ENCODE measurements around the gene RPN1. TPM values are rescaled to one million over a fixed set of nuclear protein-coding genes. Genes with fewer than 3 reads are reported as not detected.
"Not testable (repeated sequence)": the region's sequence is repeated elsewhere in the genome, so short reads cannot be mapped to it uniquely, and the experiment has no call there.

The RPN1 gene
- total and polyA plus RNA-seq, 9 donors: 95.8 to 144 (median 105) TPM

DNA sequence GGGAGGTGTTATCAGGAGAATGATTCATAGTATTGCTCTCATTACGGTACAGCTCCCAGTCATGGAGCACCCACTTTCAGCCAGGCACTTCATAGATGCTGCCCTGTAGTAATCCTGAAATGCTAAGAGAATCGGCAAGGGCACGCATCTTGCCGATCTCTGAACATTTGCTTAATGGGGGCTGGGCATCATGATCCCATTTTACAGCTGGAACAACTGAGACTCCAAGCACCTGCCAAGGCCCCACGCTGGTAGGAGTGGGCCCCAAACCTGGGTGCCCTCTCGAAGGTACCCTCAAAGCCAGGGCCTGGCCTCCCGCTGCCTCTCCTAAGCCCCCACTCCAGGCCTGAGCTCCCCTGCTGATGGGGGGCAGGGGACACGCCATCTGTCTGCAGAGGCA, 47.3 kb downstream of the RPN1 start:
- Histone ChIP-seq H3K27me3 (ENCODE audit: control insufficient read depth, insufficient read depth, low read length) (peaks cover 7% of the 10 kb centered on the region), H3K4me1 (ENCODE audit: control insufficient read depth, insufficient read depth, low read length) (peaks cover 19% of the 10 kb centered on the region), H3K36me3 (ENCODE audit: control insufficient read depth, insufficient read depth, low read length) (no peaks in the 10 kb centered on the region), H3K9me3 (replicated peaks; ENCODE audit: control insufficient read depth, low read depth, low read length) (no peaks in the 10 kb centered on the region), H3K4me3 (ENCODE audit: low read length) (no peak overlapping the region), H3K27ac (ENCODE audit: low read length) (no peak overlapping the region)
- DNase-seq: no peak
- 97% methylated on average over 7 of the region's 8 CpGs for WGBS (ENCODE audit: insufficient coverage)

GRCh38 chr3:128598884-128599664, 51.5 kb downstream of the RPN1 start:
- Histone ChIP-seq H3K27ac (ENCODE audit: low read length) (no peak overlapping the region), H3K4me1 (ENCODE audit: control insufficient read depth, insufficient read depth, low read length) (peaks cover under 1% of the 10 kb centered on the region), H3K27me3 (ENCODE audit: control insufficient read depth, insufficient read depth, low read length) (no peaks in the 10 kb centered on the region), H3K4me3 (ENCODE audit: low read length) (no peak overlapping the region), H3K9me3 (replicated peaks; ENCODE audit: control insufficient read depth, low read depth, low read length) (no peaks in the 10 kb centered on the region), H3K36me3 (ENCODE audit: control insufficient read depth, insufficient read depth, low read length) (no peaks in the 10 kb centered on the region)
- 80% methylated on average over 15 of the region's 18 CpGs for WGBS (ENCODE audit: insufficient coverage)
- no peak for DNase-seq

GRCh38 chr3:128597900-128598299, 52.7 kb downstream of the RPN1 start:
- no peak overlapping the region for H3K4me3 ChIP-seq (ENCODE audit: low read length)
- H3K27ac ChIP-seq (ENCODE audit: low read length): no peak overlapping the region
- H3K36me3 ChIP-seq (ENCODE audit: control insufficient read depth, insufficient read depth, low read length): no peaks in the 10 kb centered on the region
- WGBS (ENCODE audit: insufficient coverage): 92% methylated on average over 6 of the region's 6 CpGs
- H3K9me3 ChIP-seq (replicated peaks; ENCODE audit: control insufficient read depth, low read depth, low read length): no peaks in the 10 kb centered on the region
- DNase-seq: no peak
- no peaks in the 10 kb centered on the region for H3K4me1 ChIP-seq (ENCODE audit: control insufficient read depth, insufficient read depth, low read length)
- no peaks in the 10 kb centered on the region for H3K27me3 ChIP-seq (ENCODE audit: control insufficient read depth, insufficient read depth, low read length)

GRCh38 chr3:128592864-128593263, 57.8 kb downstream of the RPN1 start:
- no peak overlapping the region for H3K4me3 ChIP-seq (ENCODE audit: low read length)
- H3K9me3 ChIP-seq (replicated peaks; ENCODE audit: control insufficient read depth, low read depth, low read length): no peaks in the 10 kb centered on the region
- no peaks in the 10 kb centered on the region for H3K36me3 ChIP-seq (ENCODE audit: control insufficient read depth, insufficient read depth, low read length)
- H3K27me3 ChIP-seq (ENCODE audit: control insufficient read depth, insufficient read depth, low read length): no peaks in the 10 kb centered on the region
- H3K4me1 ChIP-seq (ENCODE audit: control insufficient read depth, insufficient read depth, low read length): no peaks in the 10 kb centered on the region
- H3K27ac ChIP-seq (ENCODE audit: low read length): no peak overlapping the region
- no CpG with 5 or more reads among the region's 4 CpGs for WGBS (ENCODE audit: insufficient coverage)
- no peak for DNase-seq

GRCh38 chr3:128591738-128592426, 58.7 kb downstream of the RPN1 start:
- WGBS (ENCODE audit: insufficient coverage): 83% methylated on average over 4 of the region's 5 CpGs
- Histone ChIP-seq H3K27ac (ENCODE audit: low read length) (no peak overlapping the region), H3K4me1 (ENCODE audit: control insufficient read depth, insufficient read depth, low read length) (no peaks in the 10 kb centered on the region)

DNA sequence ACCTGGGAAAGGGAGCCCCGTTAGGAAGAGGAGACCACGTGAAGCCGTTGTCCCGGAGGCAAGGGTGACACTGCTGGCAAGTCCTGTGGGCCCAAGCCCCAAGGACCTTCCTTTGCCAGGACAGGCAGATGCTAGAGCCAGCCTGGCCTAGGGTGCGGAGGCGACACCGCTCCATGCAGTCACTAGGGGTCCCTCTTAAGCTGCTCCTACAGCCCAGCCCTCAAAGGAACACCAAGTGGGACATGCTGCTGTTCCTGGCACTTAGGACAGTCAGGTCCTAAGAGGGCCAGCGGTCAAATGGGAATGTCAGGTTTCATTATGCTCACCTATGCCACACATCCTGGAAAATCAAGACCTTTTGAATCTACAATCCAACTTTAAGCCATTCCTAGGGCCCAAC, 59.7 kb downstream of the RPN1 start:
- 63% methylated on average over 4 of the region's 8 CpGs for WGBS (ENCODE audit: insufficient coverage)
- no peak overlapping the region for H3K4me3 ChIP-seq (ENCODE audit: low read length)
- no peak overlapping the region for H3K27ac ChIP-seq (ENCODE audit: low read length)
- H3K36me3 ChIP-seq (ENCODE audit: control insufficient read depth, insufficient read depth, low read length): no peaks in the 10 kb centered on the region
- no peaks in the 10 kb centered on the region for H3K4me1 ChIP-seq (ENCODE audit: control insufficient read depth, insufficient read depth, low read length)
- no peak for DNase-seq
- H3K9me3 ChIP-seq (replicated peaks; ENCODE audit: control insufficient read depth, low read depth, low read length): no peaks in the 10 kb centered on the region
- H3K27me3 ChIP-seq (ENCODE audit: control insufficient read depth, insufficient read depth, low read length): peaks cover 3% of the 10 kb centered on the region

More at GRCh38 chr3:128591738-128592426, 58.7 kb downstream of the RPN1 start:
- Histone ChIP-seq H3K36me3 (ENCODE audit: control insufficient read depth, insufficient read depth, low read length) (no peaks in the 10 kb centered on the region), H3K27me3 (ENCODE audit: control insufficient read depth, insufficient read depth, low read length) (peaks cover 3% of the 10 kb centered on the region), H3K9me3 (replicated peaks; ENCODE audit: control insufficient read depth, low read depth, low read length) (no peaks in the 10 kb centered on the region), H3K4me3 (ENCODE audit: low read length) (no peak overlapping the region)
- DNase-seq: no peak

- not testable (repeated sequence) for H3K27ac ChIP-seq (ENCODE audit: low read length); DNase-seq; H3K4me3 ChIP-seq (ENCODE audit: low read length); H3K27me3 ChIP-seq (ENCODE audit: control insufficient read depth, insufficient read depth, low read length); H3K4me1 ChIP-seq (ENCODE audit: control insufficient read depth, insufficient read depth, low read length); H3K9me3 ChIP-seq (replicated peaks; ENCODE audit: control insufficient read depth, low read depth, low read length); H3K36me3 ChIP-seq (ENCODE audit: control insufficient read depth, insufficient read depth, low read length)
- no CpG with 5 or more reads among the region's 1 CpG for WGBS (ENCODE audit: insufficient coverage)
Observed at GRCh38 chr3:128589985-128590384, 60.6 kb downstream of the RPN1 start.

DNA sequence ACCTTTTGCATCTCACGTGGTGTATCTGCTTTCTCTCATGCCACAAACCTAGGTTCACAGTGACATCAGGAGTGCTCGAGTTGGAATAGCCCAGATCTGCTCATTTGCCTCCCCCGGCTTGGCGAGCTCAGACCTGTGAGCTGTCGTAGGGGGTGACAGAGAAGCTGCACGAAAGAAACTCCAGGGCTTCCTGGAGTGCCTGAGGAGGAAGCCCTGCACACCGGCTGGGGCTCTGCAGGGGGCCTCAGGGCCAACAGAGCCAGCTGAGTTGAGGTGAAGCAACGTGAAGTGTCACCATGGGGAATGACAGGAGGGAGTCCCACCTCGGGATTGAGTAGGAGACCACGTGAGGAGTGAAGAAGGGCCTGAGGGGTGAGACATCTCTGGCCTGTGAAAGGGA, 62.5 kb downstream of the RPN1 start:
- Histone ChIP-seq H3K4me3 (ENCODE audit: low read length) (no peak overlapping the region), H3K4me1 (ENCODE audit: control insufficient read depth, insufficient read depth, low read length) (no peaks in the 10 kb centered on the region), H3K27ac (ENCODE audit: low read length) (no peak overlapping the region), H3K27me3 (ENCODE audit: control insufficient read depth, insufficient read depth, low read length) (peaks cover 11% of the 10 kb centered on the region), H3K36me3 (ENCODE audit: control insufficient read depth, insufficient read depth, low read length) (no peaks in the 10 kb centered on the region), H3K9me3 (replicated peaks; ENCODE audit: control insufficient read depth, low read depth, low read length) (no peaks in the 10 kb centered on the region)
- DNase-seq: no peak
- 73% methylated on average over 10 of the region's 10 CpGs for WGBS (ENCODE audit: insufficient coverage)

DNA sequence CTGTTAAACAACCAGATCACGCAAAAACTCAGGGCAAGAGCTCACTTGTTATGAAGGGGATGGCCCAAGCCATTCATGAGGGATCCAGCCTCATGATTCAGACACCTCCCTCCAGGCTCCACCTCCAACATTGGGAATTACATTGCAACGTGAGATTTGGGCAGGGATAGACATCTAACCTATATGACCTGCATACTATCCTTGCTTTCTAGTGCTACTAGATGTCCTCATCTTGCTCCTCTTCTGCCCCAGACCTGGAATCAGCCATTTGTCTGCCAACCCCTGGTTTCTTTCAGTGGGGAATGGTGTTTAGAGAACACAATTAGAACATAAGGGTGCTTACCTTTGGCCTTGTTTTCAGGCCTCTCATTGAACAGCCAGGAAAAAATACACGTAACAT, 63.2 kb downstream of the RPN1 start:
- no peak overlapping the region for H3K27ac ChIP-seq (ENCODE audit: low read length)
- WGBS (ENCODE audit: insufficient coverage): 89% methylated on average over 3 of the region's 3 CpGs

DNA sequence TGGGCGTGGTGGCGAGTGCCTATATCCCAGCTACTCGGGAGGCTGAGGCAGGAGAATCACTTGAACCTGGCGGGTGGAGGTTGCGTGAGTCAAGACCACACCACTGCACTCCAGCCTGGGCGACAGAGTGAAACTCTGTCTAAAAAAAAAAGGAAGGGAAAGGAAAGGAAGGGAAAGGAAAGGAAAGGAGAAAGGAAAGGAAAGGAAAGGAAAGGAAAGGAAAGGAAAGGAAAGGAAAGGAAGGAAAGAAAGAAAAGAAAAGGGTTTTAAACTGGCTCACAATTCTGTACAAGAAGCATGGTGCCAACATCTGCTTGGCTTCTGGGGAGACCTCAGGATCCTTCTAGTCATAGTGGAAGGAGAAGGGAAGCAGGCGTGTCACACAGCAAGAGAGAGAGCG, 63.7 kb downstream of the RPN1 start:
- not testable (repeated sequence) for H3K4me1 ChIP-seq (ENCODE audit: control insufficient read depth, insufficient read depth, low read length); H3K27ac ChIP-seq (ENCODE audit: low read length); H3K9me3 ChIP-seq (replicated peaks; ENCODE audit: control insufficient read depth, low read depth, low read length); DNase-seq; H3K36me3 ChIP-seq (ENCODE audit: control insufficient read depth, insufficient read depth, low read length); H3K4me3 ChIP-seq (ENCODE audit: low read length)
- H3K27me3 ChIP-seq (ENCODE audit: control insufficient read depth, insufficient read depth, low read length): peaks cover 11% of the 10 kb centered on the region
- 100% methylated on average over 3 of the region's 8 CpGs for WGBS (ENCODE audit: insufficient coverage)

More for the DNA sequence above, 63.2 kb downstream of the RPN1 start:
- Histone ChIP-seq H3K9me3 (replicated peaks; ENCODE audit: control insufficient read depth, low read depth, low read length) (no peaks in the 10 kb centered on the region), H3K36me3 (ENCODE audit: control insufficient read depth, insufficient read depth, low read length) (no peaks in the 10 kb centered on the region), H3K4me3 (ENCODE audit: low read length) (no peak overlapping the region), H3K4me1 (ENCODE audit: control insufficient read depth, insufficient read depth, low read length) (no peaks in the 10 kb centered on the region), H3K27me3 (ENCODE audit: control insufficient read depth, insufficient read depth, low read length) (peaks cover 11% of the 10 kb centered on the region)
- no peak for DNase-seq

All from muscle of leg (tissue), 11 donors.